HG02981 (cell line): ENCODE data around the gene CASKIN2.

Experiments
- ATAC-seq: cut with Tn5 transposase; IDR thresholded peaks from one replicate; pipeline ENCODE4 v1.9.1; 2021; ENCODE audit warnings: mild to moderate bottlenecking, moderate library complexity; ENCODE audit not compliant: unreplicated experiment

Gene CASKIN2

DNA sequence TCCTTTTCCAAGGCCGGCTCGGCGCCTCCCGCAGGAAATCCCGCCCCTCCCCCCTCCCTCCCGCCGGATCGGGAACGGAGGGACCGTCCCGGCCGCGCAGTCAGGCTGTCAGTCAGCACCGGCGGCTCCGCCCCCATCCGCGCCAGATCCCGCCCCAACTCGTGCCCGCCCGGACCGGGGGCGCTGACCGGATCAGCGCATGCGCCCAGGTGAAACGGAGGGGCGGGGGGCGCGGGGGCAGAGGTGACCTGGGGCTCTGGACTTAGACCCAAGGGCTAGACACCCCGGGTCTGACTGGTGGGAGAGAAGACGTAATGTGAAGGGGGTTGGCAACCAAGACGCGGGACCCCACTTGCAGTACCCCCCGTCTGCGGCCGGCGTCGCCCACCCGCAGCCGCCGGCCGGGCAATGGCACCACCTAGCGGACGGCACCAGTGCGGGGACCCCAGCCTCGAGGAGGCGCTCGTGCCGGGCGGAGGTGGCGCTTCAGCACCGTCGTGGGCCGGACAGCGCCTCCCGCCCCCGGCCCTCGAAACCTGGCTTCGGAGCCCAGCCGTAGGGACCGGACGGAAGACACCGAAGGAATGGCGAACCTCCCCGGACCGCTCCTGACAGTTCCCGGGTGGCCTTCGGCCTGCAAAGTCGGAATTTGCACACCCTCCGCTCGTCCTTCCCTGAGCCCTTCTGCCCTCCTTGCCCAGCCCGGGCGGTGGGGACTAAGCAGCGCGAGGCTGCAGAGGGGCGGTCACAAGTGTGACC lies at the start of gene CASKIN2:
Gene CASKIN2, minus strand, starts transcription at position 42 of the 759 bp plus-strand sequence. CDS start 1,733 bp downstream, outside the sequence.
- ATAC-seq = peak; percentile 49

GRCh38 chr17:75565066-75565465 lies 49.7 kb upstream of the CASKIN2 start:
- no peak for ATAC-seq

DNA sequence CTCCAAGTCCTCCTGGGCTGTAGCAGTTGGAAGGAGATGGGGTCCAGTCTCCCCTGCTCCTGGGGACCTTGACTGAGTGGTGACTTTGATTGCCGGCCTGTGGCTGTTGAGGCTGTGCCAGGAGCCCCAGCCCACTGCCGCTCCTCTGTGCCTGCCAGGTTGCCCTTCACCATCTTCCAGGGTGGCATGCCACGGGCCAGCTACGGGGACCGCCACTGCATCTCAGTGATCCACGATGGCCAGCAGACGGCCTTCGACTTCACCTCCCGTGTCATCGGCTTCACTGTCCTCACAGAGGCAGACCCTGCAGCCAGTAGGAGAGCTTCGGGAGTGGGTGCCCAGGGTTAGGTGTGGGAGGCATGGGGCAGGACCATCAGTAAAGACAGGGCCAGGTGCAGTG lies 48.9 kb upstream of the CASKIN2 start:
- ATAC-seq = no peak

- no peak for ATAC-seq
Measured at GRCh38 chr17:75563063-75563758, 47.9 kb upstream of the CASKIN2 start.

DNA sequence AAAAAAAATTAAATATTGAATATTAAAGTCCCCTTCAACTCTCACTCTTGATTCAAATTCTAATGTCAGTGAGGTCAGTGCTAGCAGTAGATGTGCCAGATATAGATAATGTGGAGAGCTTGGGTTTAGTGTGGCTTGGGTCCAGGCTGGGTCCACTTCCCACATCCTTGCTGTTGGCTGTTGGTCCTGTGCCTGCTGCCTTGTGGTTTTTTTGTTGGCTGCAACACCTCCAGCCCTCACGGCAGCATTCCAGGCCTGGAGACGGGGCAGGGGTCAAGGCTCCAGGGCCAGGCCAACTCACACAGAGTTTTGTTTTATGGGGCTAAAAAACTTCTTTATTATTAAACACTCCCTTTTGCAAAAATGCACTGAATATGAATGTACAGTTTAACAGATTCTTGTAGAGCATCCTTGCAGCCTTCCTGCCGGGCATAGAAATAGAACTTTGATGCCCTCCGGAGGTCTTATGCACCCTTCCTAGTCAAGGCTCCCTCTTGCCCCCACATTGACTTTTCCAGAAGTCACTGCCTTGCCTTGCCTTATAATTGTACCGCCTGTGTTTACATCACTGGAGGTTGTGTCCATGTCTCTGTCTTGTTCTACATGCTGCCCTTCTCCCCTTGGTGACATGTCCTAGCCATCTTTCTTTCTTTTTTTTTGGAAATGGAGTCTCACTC lies 46.7 kb upstream of the CASKIN2 start:
- no peak for ATAC-seq

- no peak for ATAC-seq
Measured at GRCh38 chr17:75559958-75560533, 44.7 kb upstream of the CASKIN2 start.

GRCh38 chr17:75558666-75559530 lies 43.6 kb upstream of the CASKIN2 start:
- ATAC-seq = no peak

DNA sequence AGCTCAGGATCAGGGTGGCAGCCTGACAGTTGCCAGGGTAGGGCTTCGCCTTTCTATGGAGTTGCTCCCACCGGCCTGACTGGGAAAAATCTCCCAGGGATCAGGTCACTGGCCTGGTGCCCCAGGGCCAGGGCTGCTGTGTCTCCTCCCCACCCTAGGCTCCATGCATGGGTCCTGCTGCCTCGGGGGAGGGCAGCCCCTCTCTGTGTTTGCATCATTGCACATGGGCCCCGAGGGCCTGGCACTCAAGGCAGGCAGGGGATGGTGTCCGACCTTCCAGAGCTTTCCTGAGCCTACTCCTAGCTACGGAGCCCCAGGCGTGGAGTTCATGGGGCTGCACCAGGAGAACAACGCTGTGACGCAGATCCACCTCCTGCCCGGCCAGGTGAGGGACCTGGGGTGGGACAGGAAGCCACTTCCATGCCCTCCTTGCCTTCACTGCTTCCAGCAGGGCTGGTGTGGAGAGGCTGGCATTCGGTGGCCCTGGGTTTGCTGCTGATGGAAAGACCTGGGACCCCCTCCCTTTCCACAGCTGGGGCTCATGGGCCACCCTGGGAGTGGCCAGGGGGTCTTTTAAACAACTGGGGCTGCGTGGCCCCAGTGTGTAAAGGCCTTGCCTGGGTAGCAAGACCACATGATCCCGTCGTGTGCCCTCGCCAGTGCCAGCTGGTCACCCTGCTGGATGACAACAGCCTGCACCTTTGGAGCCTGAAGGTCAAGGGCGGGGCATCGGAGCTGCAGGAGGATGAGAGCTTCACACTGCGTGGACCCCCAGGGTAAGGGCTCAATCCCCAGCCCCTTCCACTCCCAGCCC lies 42.7 kb upstream of the CASKIN2 start:
- no peak for ATAC-seq

GRCh38 chr17:75557075-75557851 lies 41.9 kb upstream of the CASKIN2 start:
- ATAC-seq = no peak

- ATAC-seq = no peak
Measured at GRCh38 chr17:75555679-75556153, 40.4 kb upstream of the CASKIN2 start.

- ATAC-seq = no peak
Measured at GRCh38 chr17:75553295-75554110, 38.2 kb upstream of the CASKIN2 start.

- ATAC-seq = no peak
Measured at GRCh38 chr17:75552425-75553294, 37.3 kb upstream of the CASKIN2 start.

GRCh38 chr17:75551266-75551665 lies 35.9 kb upstream of the CASKIN2 start:
- ATAC-seq = no peak

DNA sequence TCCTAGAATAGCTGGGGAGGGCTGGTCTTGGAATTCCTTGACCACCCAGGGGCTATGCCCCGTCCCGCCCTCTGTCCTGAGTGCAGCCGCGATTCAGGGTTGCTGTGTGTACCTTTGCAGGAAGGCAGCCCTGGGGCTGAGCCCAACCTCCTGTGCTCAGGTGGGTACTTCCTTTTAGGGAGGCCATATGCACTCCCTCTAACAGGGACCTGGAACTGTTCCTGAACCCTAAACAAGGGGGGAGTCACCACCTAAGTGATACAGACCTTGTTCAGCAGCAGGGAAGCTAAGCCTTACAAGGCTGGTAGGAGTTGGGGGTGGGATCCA lies 34.8 kb upstream of the CASKIN2 start:
- no peak for ATAC-seq

DNA sequence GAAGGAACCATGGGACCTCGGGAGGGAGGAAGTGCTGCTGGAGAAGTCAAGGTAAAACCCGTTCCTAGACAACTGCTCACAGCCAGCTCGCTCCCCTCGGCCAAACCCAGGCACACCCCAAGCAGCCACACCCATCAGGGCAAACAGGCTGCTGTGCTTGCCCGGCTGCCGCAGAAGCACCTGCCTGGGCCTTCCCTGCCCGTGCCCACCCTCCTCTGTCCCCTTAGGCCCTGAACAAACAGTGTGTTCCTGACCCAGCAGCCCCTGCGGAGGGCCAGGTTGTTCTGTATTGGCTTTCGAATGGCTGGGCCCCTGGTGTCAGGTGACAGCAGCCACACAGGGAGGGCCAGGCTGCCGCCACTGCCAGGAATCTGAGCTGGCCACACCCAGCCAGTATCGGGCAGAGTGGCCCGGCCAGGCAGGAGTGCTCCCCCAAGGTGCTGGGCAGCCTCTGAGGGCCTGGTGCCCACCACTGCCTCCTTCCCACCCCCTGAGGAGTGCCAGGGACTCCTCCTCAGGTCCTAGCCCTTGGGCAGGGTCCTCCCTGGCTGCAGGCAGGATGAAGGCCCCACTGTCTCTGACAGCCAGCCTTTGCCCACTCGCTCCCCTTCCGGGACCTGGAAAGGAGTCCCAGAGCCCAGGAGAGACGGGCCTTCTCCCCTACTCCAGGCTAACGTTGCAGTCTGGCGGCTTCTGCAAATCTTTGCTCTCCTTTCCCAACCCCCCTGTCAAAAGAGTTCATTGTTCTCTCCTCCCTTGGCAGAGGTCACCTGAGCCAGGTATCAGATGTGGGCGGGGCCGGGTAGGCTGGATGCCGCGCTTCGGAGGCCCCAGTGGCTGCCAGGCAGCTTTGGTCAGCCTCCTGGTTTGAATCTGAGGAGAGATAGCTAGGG lies 34.2 kb upstream of the CASKIN2 start:
- no peak for ATAC-seq

DNA sequence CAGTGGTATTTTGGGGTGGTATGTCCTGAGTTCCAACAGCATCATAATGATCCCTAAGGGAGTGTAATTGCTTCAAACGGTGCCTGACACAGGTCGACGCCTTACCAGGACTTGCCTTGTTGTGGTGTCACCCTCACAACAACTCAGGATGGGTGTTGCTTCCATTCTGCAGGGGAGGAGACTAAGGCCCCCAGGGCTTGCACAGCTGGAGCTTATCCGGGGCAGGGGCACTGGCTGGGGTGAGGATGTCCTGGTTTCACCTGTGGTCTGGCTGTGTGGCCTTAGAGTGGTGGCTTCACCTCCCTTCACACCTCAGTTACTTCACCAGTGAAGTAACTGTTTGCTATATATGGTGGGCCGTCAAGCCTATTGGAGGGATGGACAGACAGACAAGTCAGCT lies 33.5 kb upstream of the CASKIN2 start:
- ATAC-seq = no peak
